HL-60 (cell line): ENCODE measurements around the gene BCCIP.

ENCODE experiments used
- POLR2AphosphoS5 ChIP-seq: IDR thresholded peaks from 2 replicates; pipeline ENCODE4 v1.6.1; 2012; ENCODE audit warnings: low read depth
- TF ChIP-seq, protein P1 (sequence below): IDR thresholded peaks from one replicate; pipeline ENCODE4 v1.5.1; 2011; ENCODE audit warnings: low read length, control low read depth, inconsistent platforms; ENCODE audit not compliant: insufficient read depth

DNA sequence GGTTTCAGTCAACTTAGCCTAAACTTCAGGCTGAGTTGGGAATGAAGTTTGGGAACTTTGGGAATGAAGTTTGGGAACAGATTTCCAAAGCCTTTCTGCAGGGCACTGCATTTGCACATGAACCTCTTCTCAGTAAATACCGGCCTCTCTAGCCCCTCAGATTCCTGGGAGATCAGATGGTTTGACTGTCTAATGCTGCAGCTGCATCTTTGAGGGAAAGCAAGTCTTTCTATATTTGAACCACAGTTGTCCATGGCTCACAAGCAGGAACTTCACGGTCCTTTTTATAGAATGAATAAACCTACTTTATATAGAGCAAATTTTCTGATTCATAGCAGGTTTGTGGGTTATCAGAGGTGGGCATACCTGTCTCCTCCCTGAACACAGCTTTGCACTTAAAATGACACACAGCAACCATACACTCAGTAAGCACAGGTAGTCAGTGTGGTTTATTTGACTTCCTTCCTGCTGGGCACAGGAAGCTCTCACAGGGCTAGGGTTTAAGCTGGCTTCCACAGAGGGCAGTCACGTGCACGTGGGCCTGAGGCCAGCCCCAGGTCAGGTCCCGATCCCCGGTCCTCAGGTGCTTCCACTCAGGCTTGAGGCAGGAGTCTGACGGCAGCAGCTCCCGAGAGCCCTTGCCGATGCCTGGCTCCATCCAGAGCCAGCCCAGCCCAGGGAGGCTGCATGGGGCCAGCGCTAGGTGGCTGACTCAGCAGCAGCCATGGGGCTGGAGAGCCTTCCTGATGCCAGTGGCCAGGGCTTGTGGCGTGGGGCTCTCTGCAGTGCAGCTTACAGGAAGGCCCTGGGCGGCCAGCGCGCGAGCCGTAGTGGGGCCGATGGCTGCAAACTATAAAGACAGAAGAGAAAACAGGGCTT is 35.0 kb upstream of the BCCIP start:
- TF ChIP-seq POLR2AphosphoS5 = no peak
- TF ChIP-seq, protein P1, sequence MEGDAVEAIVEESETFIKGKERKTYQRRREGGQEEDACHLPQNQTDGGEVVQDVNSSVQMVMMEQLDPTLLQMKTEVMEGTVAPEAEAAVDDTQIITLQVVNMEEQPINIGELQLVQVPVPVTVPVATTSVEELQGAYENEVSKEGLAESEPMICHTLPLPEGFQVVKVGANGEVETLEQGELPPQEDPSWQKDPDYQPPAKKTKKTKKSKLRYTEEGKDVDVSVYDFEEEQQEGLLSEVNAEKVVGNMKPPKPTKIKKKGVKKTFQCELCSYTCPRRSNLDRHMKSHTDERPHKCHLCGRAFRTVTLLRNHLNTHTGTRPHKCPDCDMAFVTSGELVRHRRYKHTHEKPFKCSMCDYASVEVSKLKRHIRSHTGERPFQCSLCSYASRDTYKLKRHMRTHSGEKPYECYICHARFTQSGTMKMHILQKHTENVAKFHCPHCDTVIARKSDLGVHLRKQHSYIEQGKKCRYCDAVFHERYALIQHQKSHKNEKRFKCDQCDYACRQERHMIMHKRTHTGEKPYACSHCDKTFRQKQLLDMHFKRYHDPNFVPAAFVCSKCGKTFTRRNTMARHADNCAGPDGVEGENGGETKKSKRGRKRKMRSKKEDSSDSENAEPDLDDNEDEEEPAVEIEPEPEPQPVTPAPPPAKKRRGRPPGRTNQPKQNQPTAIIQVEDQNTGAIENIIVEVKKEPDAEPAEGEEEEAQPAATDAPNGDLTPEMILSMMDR = no peak
